ENCODE data around the gene FAM193A. TPM values are rescaled to one million over a fixed set of nuclear protein-coding genes. Genes with fewer than 3 reads are reported as not detected.

The FAM193A gene
- total RNA-seq, 6 experiments from 2014 or later = 20.4 to 22.3 (median 20.8) TPM

GRCh38 chr4:2696423-2696822, 160.0 kb downstream of the FAM193A start:
- TF ChIP-seq CTCF (IDR thresholded peaks at IDR 0.05) = no peak
- H3K9me3 Mint-ChIP-seq = no peaks in the 10 kb centered on the region
- H3K4me1 Mint-ChIP-seq (ENCODE audit: low read depth) = no peaks in the 10 kb centered on the region
- H3K4me3 Mint-ChIP-seq = no peak overlapping the region
- DNase-seq = no peak
- H3K27me3 Mint-ChIP-seq (ENCODE audit: insufficient read depth) = peaks cover under 1% of the 10 kb centered on the region
- H3K36me3 Mint-ChIP-seq (ENCODE audit: low read depth) = peaks cover 39% of the 10 kb centered on the region
- H3K27ac Mint-ChIP-seq = no peak overlapping the region

DNA sequence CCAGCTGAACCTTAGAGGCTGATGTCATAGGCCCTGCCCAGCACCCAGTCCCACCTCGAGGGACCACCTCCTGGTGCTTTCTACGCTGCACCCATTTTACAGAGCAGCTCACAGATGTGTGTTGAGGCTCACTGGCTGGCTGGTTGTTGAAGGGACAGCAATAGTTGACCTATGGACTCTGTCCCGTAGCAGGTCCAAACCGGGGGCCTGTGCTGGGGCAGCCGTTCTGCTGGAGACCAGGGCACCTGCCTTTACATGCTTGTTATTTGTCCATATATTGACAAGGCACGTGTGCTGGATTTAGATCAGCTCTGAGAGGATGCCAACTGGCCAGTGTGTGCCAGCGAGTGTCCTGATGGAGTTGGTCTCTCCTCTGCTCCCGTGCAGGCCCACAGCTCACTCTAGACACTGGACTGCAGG, 161.6 kb downstream of the FAM193A start:
- Mint-ChIP-seq H3K4me3 (no peak overlapping the region), H3K36me3 (ENCODE audit: low read depth) (peaks cover 43% of the 10 kb centered on the region), H3K4me1 (ENCODE audit: low read depth) (no peaks in the 10 kb centered on the region), H3K9me3 (no peaks in the 10 kb centered on the region), H3K27me3 (ENCODE audit: insufficient read depth) (no peaks in the 10 kb centered on the region; the same call in none of the 2 replicates), H3K27ac (no peak overlapping the region)
- no peak for TF ChIP-seq CTCF (IDR thresholded peaks at IDR 0.05)
- no peak for DNase-seq

DNA sequence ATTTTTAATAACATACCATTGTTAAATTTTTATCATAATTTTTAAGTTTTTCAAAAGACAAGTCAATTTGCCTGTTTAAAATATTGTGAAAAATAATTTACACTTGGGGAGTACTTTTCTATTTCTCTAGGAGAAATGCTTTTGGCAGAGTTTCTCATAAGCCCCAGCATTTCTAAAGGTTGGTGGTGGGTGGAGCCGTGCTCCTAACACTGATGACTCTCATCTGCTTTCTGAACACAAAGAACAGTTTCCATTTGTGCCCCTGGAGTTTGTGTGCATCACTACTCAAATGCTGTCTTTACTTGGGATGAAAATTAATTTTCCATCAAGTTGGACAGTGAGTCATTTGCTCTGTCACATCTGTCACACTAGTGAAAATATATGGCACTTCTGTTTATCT, 162.1 kb downstream of the FAM193A start:
- peaks cover 44% of the 10 kb centered on the region for H3K36me3 Mint-ChIP-seq (ENCODE audit: low read depth)
- no peaks in the 10 kb centered on the region; the same call in none of the 2 replicates for H3K27me3 Mint-ChIP-seq (ENCODE audit: insufficient read depth)
- H3K4me1 Mint-ChIP-seq (ENCODE audit: low read depth) = no peaks in the 10 kb centered on the region
- no peaks in the 10 kb centered on the region for H3K9me3 Mint-ChIP-seq
- no peak for TF ChIP-seq CTCF (IDR thresholded peaks at IDR 0.05)
- H3K27ac Mint-ChIP-seq = peak overlapping the region; percentile 26; the same call in 1 of the 2 replicates
- DNase-seq = no peak
- no peak overlapping the region for H3K4me3 Mint-ChIP-seq

- Mint-ChIP-seq H3K27me3 (ENCODE audit: insufficient read depth) (no peaks in the 10 kb centered on the region; the same call in none of the 2 replicates), H3K27ac (peak overlapping the region; percentile 26; the same call in 1 of the 2 replicates), H3K4me1 (ENCODE audit: low read depth) (no peaks in the 10 kb centered on the region), H3K9me3 (no peaks in the 10 kb centered on the region), H3K36me3 (ENCODE audit: low read depth) (peaks cover 39% of the 10 kb centered on the region), H3K4me3 (no peak overlapping the region)
- DNase-seq = no peak
- TF ChIP-seq CTCF (IDR thresholded peaks at IDR 0.05) = no peak
Observed at GRCh38 chr4:2698951-2699505, 162.6 kb downstream of the FAM193A start.

GRCh38 chr4:2699534-2699933, 163.1 kb downstream of the FAM193A start:
- Mint-ChIP-seq H3K4me3 (no peak overlapping the region), H3K9me3 (no peaks in the 10 kb centered on the region), H3K4me1 (ENCODE audit: low read depth) (no peaks in the 10 kb centered on the region), H3K36me3 (ENCODE audit: low read depth) (peaks cover 39% of the 10 kb centered on the region), H3K27me3 (ENCODE audit: insufficient read depth) (no peaks in the 10 kb centered on the region; the same call in none of the 2 replicates), H3K27ac (no peak overlapping the region)
- TF ChIP-seq CTCF (IDR thresholded peaks at IDR 0.05) = no peak
- no peak for DNase-seq
